HG02763 (cell line): ENCODE data around the gene SMIM12.
A peak's percentile ranks its signal among the peaks of the same experiment; 100 is the strongest.

Source experiments
- ATAC-seq: cut with Tn5 transposase; IDR thresholded peaks from one replicate; pipeline ENCODE4 v1.9.1; 2021; ENCODE audit warnings: mild to moderate bottlenecking, moderate library complexity; ENCODE audit not compliant: unreplicated experiment

The SMIM12 gene

GRCh38 chr1:34859446-34860200, at the start of gene SMIM12:
TSS of gene SMIM12 (minus strand) at chr1:34859749. CDS start at chr1:34855977, 3,772 bp downstream.
- peak; percentile 96 for ATAC-seq

- ATAC-seq = no peak
These were observed 48.8 kb upstream of the SMIM12 start for GRCh38 chr1:34908369-34908768.

- ATAC-seq = no peak
These were observed 48.0 kb upstream of the SMIM12 start for GRCh38 chr1:34907487-34908090.

- no peak for ATAC-seq
These were observed 47.2 kb upstream of the SMIM12 start for GRCh38 chr1:34906756-34907155.

GRCh38 chr1:34906222-34906621, 46.7 kb upstream of the SMIM12 start:
- no peak for ATAC-seq

GRCh38 chr1:34905098-34905459, 45.5 kb upstream of the SMIM12 start:
- ATAC-seq = no peak

GRCh38 chr1:34904236-34905097, 44.9 kb upstream of the SMIM12 start:
- ATAC-seq = no peak

GRCh38 chr1:34901919-34902318, 42.4 kb upstream of the SMIM12 start:
- no peak for ATAC-seq

- no peak for ATAC-seq
These were observed 41.4 kb upstream of the SMIM12 start for GRCh38 chr1:34900775-34901502.

GRCh38 chr1:34899906-34900305, 40.4 kb upstream of the SMIM12 start:
- ATAC-seq = no peak

- ATAC-seq = no peak
These were observed 39.9 kb upstream of the SMIM12 start for GRCh38 chr1:34899471-34899870.

- ATAC-seq = no peak
These were observed 38.8 kb upstream of the SMIM12 start for GRCh38 chr1:34898330-34898761.

GRCh38 chr1:34896612-34897011, 37.1 kb upstream of the SMIM12 start:
- no peak for ATAC-seq

GRCh38 chr1:34889705-34890104, 30.2 kb upstream of the SMIM12 start:
- ATAC-seq = no peak

GRCh38 chr1:34887593-34887992, 28.0 kb upstream of the SMIM12 start:
- no peak for ATAC-seq

GRCh38 chr1:34885405-34886247, 26.1 kb upstream of the SMIM12 start:
- no peak for ATAC-seq

- no peak for ATAC-seq
These were observed 25.4 kb upstream of the SMIM12 start for GRCh38 chr1:34884961-34885360.

- ATAC-seq = no peak
These were observed 25.0 kb upstream of the SMIM12 start for GRCh38 chr1:34884536-34884935.

GRCh38 chr1:34879230-34879629, 19.7 kb upstream of the SMIM12 start:
- no peak for ATAC-seq

GRCh38 chr1:34876406-34876805, 16.9 kb upstream of the SMIM12 start:
- no peak for ATAC-seq
